K562 (cell line): ENCODE measurements around the gene TCF25. TPM values are rescaled to one million over a fixed set of nuclear protein-coding genes. Genes with fewer than 3 reads are reported as not detected.

ENCODE experiments used
- CBFB ChIP-seq: sonication (generic); formaldehyde crosslinking; IDR thresholded peaks from 2 replicates; pipeline ENCODE4 v1.4.0; 2020; ENCODE audit warnings: mild to moderate bottlenecking, missing genetic modification reagents
- GABPA ChIP-seq: fragments of 200-800 bp; sonication (Bioruptor generic); conservative IDR thresholded peaks from 2 replicates; pipeline ENCODE4 v1.6.1; 2016; ENCODE audit warnings: low read depth, missing genetic modification characterization, missing compliant biosample characterization
- GTF2A2 ChIP-seq: IDR thresholded peaks from 2 replicates; pipeline ENCODE4 v1.6.1; 2016; ENCODE audit warnings: mild to moderate bottlenecking, missing genetic modification characterization, missing compliant biosample characterization
- KDM2B ChIP-seq: fragments of 250-450 bp; sonication (Bioruptor Pico); IDR thresholded peaks from 2 replicates; pipeline ENCODE4 v1.8.0; 2021; ENCODE audit warnings: mild to moderate bottlenecking, moderate library complexity
- NFXL1 ChIP-seq: fragments of 450-650 bp; formaldehyde crosslinking; IDR thresholded peaks from 2 replicates; pipeline ENCODE4 v1.4.0; 2021; ENCODE audit warnings: mild to moderate bottlenecking
- SETDB1 ChIP-seq: IDR thresholded peaks from one replicate; pipeline ENCODE4 v1.6.1; 2012; ENCODE audit warnings: low read length, control low read depth, inconsistent platforms
- SMARCA5 ChIP-seq: fragments of 450-650 bp; IDR thresholded peaks from 2 replicates; pipeline ENCODE4 v1.6.1; 2016
- SMARCB1 ChIP-seq: IDR thresholded peaks from 2 replicates; pipeline ENCODE4 v1.6.1; 2011; ENCODE audit warnings: improper control_type of control experiment, low read depth; ENCODE audit not compliant: insufficient read length
- SMC3 ChIP-seq: conservative IDR thresholded peaks from 2 replicates; pipeline ENCODE4 v1.6.1; 2011; ENCODE audit warnings: low read depth, low read length, improper control_type of control experiment; ENCODE audit not compliant: insufficient read depth
- SRSF1 ChIP-seq: fragments of 200-400 bp; formaldehyde crosslinking; IDR thresholded peaks from 2 replicates; pipeline ENCODE4 v1.6.1; 2017; ENCODE audit warnings: mild to moderate bottlenecking, low read depth, low read length, moderate library complexity
- STAT5B ChIP-seq: fragments of 250-450 bp; sonication (Bioruptor Pico); IDR thresholded peaks from 2 replicates; pipeline ENCODE4 v1.8.0; 2021; ENCODE audit warnings: mild to moderate bottlenecking, inconsistent platforms
- TAF1 ChIP-seq: IDR thresholded peaks from 2 replicates; pipeline ENCODE4 v1.6.1; 2011; ENCODE audit warnings: mild to moderate bottlenecking, low read length, moderate library complexity; ENCODE audit not compliant: insufficient read depth, control insufficient read depth, severe bottlenecking; ENCODE audit errors: extremely low read depth
- TOE1 ChIP-seq, 2 experiments: fragments of 450-650 bp in 1 of 2; sonication (generic) in 1 of 2; formaldehyde crosslinking in 1 of 2; IDR thresholded peaks; 2 replicates each; pipeline versions ENCODE4 v1.7.1 to v1.8.0; 2016 to 2022; ENCODE audit warnings: borderline replicate concordance in 2 of 2, mild to moderate bottlenecking in 2 of 2, antibody characterized with exemption in 1 of 2, inconsistent platforms in 1 of 2, low read depth in 1 of 2, missing genetic modification reagents in 1 of 2, moderate library complexity in 1 of 2
- ZBTB8A ChIP-seq: fragments of 450-650 bp; IDR thresholded peaks from 2 replicates; pipeline ENCODE4 v1.6.1; 2018; ENCODE audit warnings: mild to moderate bottlenecking, moderate library complexity; ENCODE audit not compliant: partially characterized antibody
- ZC3H4 ChIP-seq: sonication (generic); formaldehyde crosslinking; IDR thresholded peaks from 2 replicates; pipeline ENCODE4 v1.9.0; 2021; ENCODE audit warnings: missing genetic modification reagents, borderline replicate concordance
- ZNF197 ChIP-seq: fragments of 200-800 bp; sonication (Bioruptor generic); IDR thresholded peaks from 2 replicates; pipeline ENCODE4 v1.6.1; 2016; ENCODE audit warnings: low read depth, missing genetic modification characterization, missing compliant biosample characterization
- ZNF57 ChIP-seq: fragments of 450-650 bp; formaldehyde crosslinking; IDR thresholded peaks from 2 replicates; pipeline ENCODE4 v1.4.0; 2020; ENCODE audit warnings: mild to moderate bottlenecking, moderate library complexity
- ZNF589 ChIP-seq: fragments of 200-800 bp; sonication (Bioruptor generic); IDR thresholded peaks from 2 replicates; pipeline ENCODE4 v1.6.1; 2016; ENCODE audit warnings: low read depth, missing genetic modification characterization, missing compliant biosample characterization
- ZNF655 ChIP-seq: fragments of 250-450 bp; sonication (Bioruptor Pico); IDR thresholded peaks from 2 replicates; pipeline ENCODE4 v1.5.0; 2021
- ZNF717 ChIP-seq: fragments of 250-450 bp; sonication (Bioruptor Pico); IDR thresholded peaks from 2 replicates; pipeline ENCODE4 v1.5.0; 2021
- polyA plus RNA-seq, 8 experiments: library from polyadenylated mRNA; depleted of rRNA in 4 of 8; stranded (reverse) in 5 of 8; unstranded in 3 of 8; fragments of >200 nt; fragmentation: Nextera tagmentation in 2 of 8; fragmentation: Illumina TruSeq in 1 of 8; extraction: Ambion mirVana in 2 of 8; extraction: Trizol in 1 of 8; gene quantifications; 2 replicates each; pipeline versions ENCODE4 v1.2.1 to v1.2.3, GENCODE V29; 2011 to 2014; ENCODE audit warnings: inconsistent platforms in 1 of 8, missing spikeins in 1 of 8
- total RNA-seq, 7 experiments: library from RNA; depleted of rRNA in 6 of 7; stranded (reverse); fragments of >200 nt in 6 of 7; fragmentation: Illumina TruSeq in 2 of 7; extraction: Trizol in 2 of 7; gene quantifications; 2 replicates each; pipeline versions ENCODE4 v1.2.1 to v1.2.3, GENCODE V29; 2011 to 2021; ENCODE audit warnings: low replicate concordance in 1 of 7
- TF ChIP-seq, protein P1 (sequence below): fragments of 250-450 bp; sonication (Bioruptor Pico); IDR thresholded peaks from 2 replicates; pipeline ENCODE4 v1.9.0; 2021; ENCODE audit warnings: mild to moderate bottlenecking
- TF ChIP-seq, protein P2 (sequence below): sonication (generic); formaldehyde crosslinking; IDR thresholded peaks from 2 replicates; pipeline ENCODE4 v1.8.1; 2023; ENCODE audit warnings: missing genetic modification reagents, mild to moderate bottlenecking, borderline replicate concordance

TCF25 gene
- total and polyA plus RNA-seq, 9 of the 15 experiments (the other 6 are each of a cell fraction or from before 2014, with no cell fraction given): 9.0 to 154 (median 83.8) TPM

DNA sequence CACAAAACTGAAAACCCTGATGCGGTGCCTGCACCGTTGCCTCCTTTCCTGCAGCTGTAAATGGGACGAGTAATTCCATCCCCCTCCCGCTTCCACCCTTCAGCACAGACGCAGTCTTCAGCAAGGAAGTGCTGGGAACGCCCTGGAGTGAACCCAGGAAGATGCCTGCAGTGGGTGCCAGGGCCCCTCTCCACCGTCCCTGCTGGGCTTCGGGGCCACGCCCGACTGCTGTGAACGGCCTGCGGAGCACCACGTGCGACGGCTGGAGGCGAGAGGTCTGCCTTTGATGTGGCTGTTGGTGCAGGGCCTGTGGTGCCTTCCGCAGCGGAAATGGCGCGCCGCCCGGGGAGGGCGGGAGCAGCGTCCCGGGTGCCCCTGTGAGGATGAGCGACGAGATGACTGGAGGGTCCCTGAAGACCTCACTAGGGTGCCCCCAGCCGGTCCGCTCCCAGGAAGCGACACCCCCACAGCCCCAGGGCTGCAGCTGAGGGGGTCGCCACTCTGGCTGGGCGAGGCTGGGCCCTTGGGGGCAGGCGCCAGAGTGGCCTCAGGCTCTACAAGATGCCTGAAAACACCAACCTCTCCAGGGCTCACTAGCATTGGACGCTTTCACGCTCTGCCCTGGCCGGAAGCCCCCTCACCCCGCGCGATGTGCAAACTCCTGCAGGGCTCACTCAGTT, 44.5 kb downstream of the TCF25 start (continued):
- TF ChIP-seq NFXL1 (CRISPR knock-in tag) (no peak), SMARCB1 (no peak), GABPA (tag) (peak; percentile 70), ZNF589 (CRISPR knock-in tag) (no peak), TOE1 (IDR thresholded peaks at IDR 0.05; ENCODE audit: borderline replicate concordance) (0 out of 2 replicates have a peak, but pooled peaks have one; percentile 35), TOE1 (CRISPR knock-in tag; IDR thresholded peaks at IDR 0.05; ENCODE audit: borderline replicate concordance, low read depth) (no peak), TAF1 (peak; percentile 34), ZNF717 (CRISPR knock-in tag) (0 out of 2 replicates have a peak, but pooled peaks have one; percentile 68), SMC3 (no peak), CBFB (no peak), ZC3H4 (CRISPR knock-in tag) (0 out of 2 replicates have a peak, but pooled peaks have one; percentile 34), SETDB1 (no peak), ZNF57 (CRISPR knock-in tag) (no peak), ZNF655 (CRISPR knock-in tag) (no peak), SRSF1 (no peak), ZNF197 (CRISPR knock-in tag) (no peak), KDM2B (CRISPR knock-in tag) (0 out of 2 replicates have a peak, but pooled peaks have one; percentile 17), GTF2A2 (tag) (no peak), STAT5B (no peak), SMARCA5 (no peak), ZBTB8A (no peak)
- TF ChIP-seq, protein P1, sequence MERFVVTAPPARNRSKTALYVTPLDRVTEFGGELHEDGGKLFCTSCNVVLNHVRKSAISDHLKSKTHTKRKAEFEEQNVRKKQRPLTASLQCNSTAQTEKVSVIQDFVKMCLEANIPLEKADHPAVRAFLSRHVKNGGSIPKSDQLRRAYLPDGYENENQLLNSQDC: no peak
- TF ChIP-seq, protein P2, sequence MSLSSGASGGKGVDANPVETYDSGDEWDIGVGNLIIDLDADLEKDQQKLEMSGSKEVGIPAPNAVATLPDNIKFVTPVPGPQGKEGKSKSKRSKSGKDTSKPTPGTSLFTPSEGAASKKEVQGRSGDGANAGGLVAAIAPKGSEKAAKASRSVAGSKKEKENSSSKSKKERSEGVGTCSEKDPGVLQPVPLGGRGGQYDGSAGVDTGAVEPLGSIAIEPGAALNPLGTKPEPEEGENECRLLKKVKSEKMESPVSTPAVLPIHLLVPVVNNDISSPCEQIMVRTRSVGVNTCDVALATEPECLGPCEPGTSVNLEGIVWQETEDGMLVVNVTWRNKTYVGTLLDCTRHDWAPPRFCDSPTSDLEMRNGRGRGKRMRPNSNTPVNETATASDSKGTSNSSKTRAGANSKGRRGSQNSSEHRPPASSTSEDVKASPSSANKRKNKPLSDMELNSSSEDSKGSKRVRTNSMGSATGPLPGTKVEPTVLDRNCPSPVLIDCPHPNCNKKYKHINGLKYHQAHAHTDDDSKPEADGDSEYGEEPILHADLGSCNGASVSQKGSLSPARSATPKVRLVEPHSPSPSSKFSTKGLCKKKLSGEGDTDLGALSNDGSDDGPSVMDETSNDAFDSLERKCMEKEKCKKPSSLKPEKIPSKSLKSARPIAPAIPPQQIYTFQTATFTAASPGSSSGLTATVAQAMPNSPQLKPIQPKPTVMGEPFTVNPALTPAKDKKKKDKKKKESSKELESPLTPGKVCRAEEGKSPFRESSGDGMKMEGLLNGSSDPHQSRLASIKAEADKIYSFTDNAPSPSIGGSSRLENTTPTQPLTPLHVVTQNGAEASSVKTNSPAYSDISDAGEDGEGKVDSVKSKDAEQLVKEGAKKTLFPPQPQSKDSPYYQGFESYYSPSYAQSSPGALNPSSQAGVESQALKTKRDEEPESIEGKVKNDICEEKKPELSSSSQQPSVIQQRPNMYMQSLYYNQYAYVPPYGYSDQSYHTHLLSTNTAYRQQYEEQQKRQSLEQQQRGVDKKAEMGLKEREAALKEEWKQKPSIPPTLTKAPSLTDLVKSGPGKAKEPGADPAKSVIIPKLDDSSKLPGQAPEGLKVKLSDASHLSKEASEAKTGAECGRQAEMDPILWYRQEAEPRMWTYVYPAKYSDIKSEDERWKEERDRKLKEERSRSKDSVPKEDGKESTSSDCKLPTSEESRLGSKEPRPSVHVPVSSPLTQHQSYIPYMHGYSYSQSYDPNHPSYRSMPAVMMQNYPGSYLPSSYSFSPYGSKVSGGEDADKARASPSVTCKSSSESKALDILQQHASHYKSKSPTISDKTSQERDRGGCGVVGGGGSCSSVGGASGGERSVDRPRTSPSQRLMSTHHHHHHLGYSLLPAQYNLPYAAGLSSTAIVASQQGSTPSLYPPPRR (CRISPR knock-in tag): 0 out of 2 replicates have a peak, but pooled peaks have one; percentile 58
